GM23338 (cell line): Measurements from ENCODE around the gene GGT6. TPM values are rescaled to one million over a fixed set of nuclear protein-coding genes. Genes with fewer than 3 reads are reported as not detected.

Source experiments
- ATAC-seq: fragments of 200-7000 bp; cut with Tn5 transposase; 3 replicates; pipeline ENCODE4 v1.9.1; 2020
- DNase-seq: peaks from one replicate; pipeline ENCODE4 v3.0.0-alpha.2; 2015; ENCODE audit warnings: low spot score
- H2AFZ ChIP-seq: fragments of 200-600 bp; sonication (generic); 2 replicates; pipeline ENCODE4 v1.8.0; 2016; ENCODE audit warnings: antibody characterized with exemption, mild to moderate bottlenecking, moderate library complexity
- H3F3A ChIP-seq: fragments of 200-600 bp; sonication (generic); replicated peaks from 2 replicates; pipeline ENCODE4 v1.8.0; 2017; ENCODE audit warnings: antibody characterized with exemption, mixed run types, low read depth
- H3K27ac ChIP-seq: fragments of 200-600 bp; sonication (generic); 2 replicates; pipeline ENCODE4 v1.6.1; 2016; ENCODE audit warnings: low read depth
- H3K27me3 ChIP-seq: fragments of 200-600 bp; sonication (generic); 2 replicates; pipeline ENCODE4 v1.8.0; 2016; ENCODE audit warnings: mild to moderate bottlenecking, mixed run types, moderate library complexity; ENCODE audit not compliant: insufficient read depth
- H3K36me3 ChIP-seq: fragments of 200-600 bp; sonication (generic); 2 replicates; pipeline ENCODE4 v1.8.0; 2016; ENCODE audit warnings: mild to moderate bottlenecking; ENCODE audit not compliant: insufficient read depth
- H3K4me1 ChIP-seq: fragments of 200-600 bp; sonication (generic); 2 replicates; pipeline ENCODE4 v1.8.0; 2016; ENCODE audit warnings: mild to moderate bottlenecking, moderate library complexity; ENCODE audit not compliant: insufficient read depth
- H3K4me2 ChIP-seq: fragments of 200-600 bp; sonication (generic); 2 replicates; pipeline ENCODE4 v1.7.1; 2017; ENCODE audit warnings: mixed run types
- H3K4me3 ChIP-seq: fragments of 200-600 bp; sonication (generic); 2 replicates; pipeline ENCODE4 v1.6.1; 2016; ENCODE audit warnings: mixed run types
- H3K79me2 ChIP-seq: fragments of 200-600 bp; sonication (generic); replicated peaks from 2 replicates; pipeline ENCODE4 v1.8.0; 2017; ENCODE audit warnings: mild to moderate bottlenecking; ENCODE audit not compliant: insufficient read depth
- H3K9me2 ChIP-seq: fragments of 200-600 bp; sonication (generic); 2 replicates; pipeline ENCODE4 v1.8.0; 2017; ENCODE audit not compliant: insufficient read depth
- H4K20me1 ChIP-seq: fragments of 200-600 bp; sonication (generic); replicated peaks from 2 replicates; pipeline ENCODE4 v1.8.0; 2017; ENCODE audit warnings: mild to moderate bottlenecking; ENCODE audit not compliant: insufficient read depth
- H3K27ac Mint-ChIP-seq: 2 replicates; pipeline ENCODE4 v1.8.0; 2020; ENCODE audit warnings: inconsistent platforms, mild to moderate bottlenecking, moderate library complexity, mixed read lengths
- H3K27me3 Mint-ChIP-seq: 3 replicates; pipeline ENCODE4 v1.8.0; 2022; ENCODE audit warnings: low read depth, mild to moderate bottlenecking, moderate library complexity, mixed read lengths, inconsistent platforms; ENCODE audit not compliant: insufficient read depth, poor library complexity
- H3K36me3 Mint-ChIP-seq: 3 replicates; pipeline ENCODE4 v1.8.0; 2021; ENCODE audit warnings: low read depth, mild to moderate bottlenecking, inconsistent platforms, moderate library complexity, mixed read lengths
- H3K4me1 Mint-ChIP-seq: 3 replicates; pipeline ENCODE4 v1.8.0; 2020; ENCODE audit warnings: mild to moderate bottlenecking, inconsistent platforms, mixed read lengths
- H3K4me3 Mint-ChIP-seq: 3 replicates; pipeline ENCODE4 v1.8.0; 2021; ENCODE audit warnings: moderate library complexity, mild to moderate bottlenecking, inconsistent platforms, mixed read lengths
- H3K9me3 Mint-ChIP-seq: 3 replicates; pipeline ENCODE4 v1.8.0; 2020; ENCODE audit warnings: moderate library complexity, mild to moderate bottlenecking, inconsistent platforms, mixed read lengths
- JUNB ChIP-seq: IDR thresholded peaks from one replicate; pipeline ENCODE4 v1.6.1; 2016; ENCODE audit warnings: antibody characterized with exemption; ENCODE audit not compliant: unreplicated experiment
- STAT1 ChIP-seq: IDR thresholded peaks from one replicate; pipeline ENCODE4 v1.6.1; 2016; ENCODE audit warnings: antibody characterized with exemption; ENCODE audit not compliant: unreplicated experiment
- polyA plus RNA-seq: library from polyadenylated mRNA; unstranded; fragments of >200 nt; fragmentation: Nextera tagmentation; extraction: Ambion mirVana; gene quantifications from 2 replicates; pipeline ENCODE4 v1.2.1, GENCODE V29; 2016
- total RNA-seq: library from RNA; depleted of rRNA; stranded (reverse); fragments of >200 nt; shearing (Covaris generic); gene quantifications from 2 replicates; pipeline ENCODE4 v1.2.3, GENCODE V29; 2014
- TF ChIP-seq, protein P1 (sequence below): IDR thresholded peaks from one replicate; pipeline ENCODE4 v1.6.1; 2018; ENCODE audit warnings: antibody characterized with exemption; ENCODE audit not compliant: unreplicated experiment
- TF ChIP-seq, protein P2 (sequence below), 2 experiments: fragments of 200-600 bp in 1 of 2; sonication (generic) in 1 of 2; conservative IDR thresholded peaks; 2 replicates each; pipeline versions ENCODE4 v1.5.1 to v1.6.1; 2016 to 2017; ENCODE audit warnings: antibody characterized with exemption in 2 of 2, low read depth in 2 of 2, mild to moderate bottlenecking in 2 of 2, moderate library complexity in 1 of 2

Gene GGT6
- total and polyA plus RNA-seq, 2 experiments from 2014 or later: 0.24 TPM; not detected in 1

DNA sequence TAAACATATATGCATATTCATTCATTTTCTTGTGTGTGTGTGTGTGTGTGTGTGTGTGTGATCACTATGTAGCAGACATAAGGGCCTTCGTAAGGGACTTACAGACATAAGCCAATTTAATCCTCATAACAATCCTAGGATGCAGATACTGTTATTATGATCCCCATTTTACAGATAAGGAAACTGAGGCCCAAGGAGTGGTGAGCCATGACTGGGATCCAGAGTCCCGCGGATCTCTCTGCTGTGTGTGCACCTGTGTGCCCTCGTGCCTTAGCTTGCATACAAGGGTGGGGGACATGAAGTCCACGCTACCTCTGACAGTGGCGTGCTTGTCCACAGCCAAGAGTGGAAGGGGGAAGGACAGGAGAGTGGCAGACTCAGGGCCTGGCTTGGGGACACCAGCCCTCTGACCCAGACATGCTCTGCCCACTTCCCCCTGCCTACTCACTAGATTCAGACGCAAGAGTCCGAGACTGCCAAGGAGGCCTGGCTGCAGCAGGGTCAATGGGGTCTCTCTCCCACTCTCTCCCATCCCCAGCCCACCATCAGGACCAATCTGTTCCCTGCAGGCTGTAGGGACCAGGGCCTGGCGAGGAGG, 14.2 kb upstream of the GGT6 start (continued):
- TF ChIP-seq JUNB (no peak), STAT1 (no peak)
- TF ChIP-seq, protein P1, sequence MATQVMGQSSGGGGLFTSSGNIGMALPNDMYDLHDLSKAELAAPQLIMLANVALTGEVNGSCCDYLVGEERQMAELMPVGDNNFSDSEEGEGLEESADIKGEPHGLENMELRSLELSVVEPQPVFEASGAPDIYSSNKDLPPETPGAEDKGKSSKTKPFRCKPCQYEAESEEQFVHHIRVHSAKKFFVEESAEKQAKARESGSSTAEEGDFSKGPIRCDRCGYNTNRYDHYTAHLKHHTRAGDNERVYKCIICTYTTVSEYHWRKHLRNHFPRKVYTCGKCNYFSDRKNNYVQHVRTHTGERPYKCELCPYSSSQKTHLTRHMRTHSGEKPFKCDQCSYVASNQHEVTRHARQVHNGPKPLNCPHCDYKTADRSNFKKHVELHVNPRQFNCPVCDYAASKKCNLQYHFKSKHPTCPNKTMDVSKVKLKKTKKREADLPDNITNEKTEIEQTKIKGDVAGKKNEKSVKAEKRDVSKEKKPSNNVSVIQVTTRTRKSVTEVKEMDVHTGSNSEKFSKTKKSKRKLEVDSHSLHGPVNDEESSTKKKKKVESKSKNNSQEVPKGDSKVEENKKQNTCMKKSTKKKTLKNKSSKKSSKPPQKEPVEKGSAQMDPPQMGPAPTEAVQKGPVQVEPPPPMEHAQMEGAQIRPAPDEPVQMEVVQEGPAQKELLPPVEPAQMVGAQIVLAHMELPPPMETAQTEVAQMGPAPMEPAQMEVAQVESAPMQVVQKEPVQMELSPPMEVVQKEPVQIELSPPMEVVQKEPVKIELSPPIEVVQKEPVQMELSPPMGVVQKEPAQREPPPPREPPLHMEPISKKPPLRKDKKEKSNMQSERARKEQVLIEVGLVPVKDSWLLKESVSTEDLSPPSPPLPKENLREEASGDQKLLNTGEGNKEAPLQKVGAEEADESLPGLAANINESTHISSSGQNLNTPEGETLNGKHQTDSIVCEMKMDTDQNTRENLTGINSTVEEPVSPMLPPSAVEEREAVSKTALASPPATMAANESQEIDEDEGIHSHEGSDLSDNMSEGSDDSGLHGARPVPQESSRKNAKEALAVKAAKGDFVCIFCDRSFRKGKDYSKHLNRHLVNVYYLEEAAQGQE: no peak
- TF ChIP-seq, protein P2, sequence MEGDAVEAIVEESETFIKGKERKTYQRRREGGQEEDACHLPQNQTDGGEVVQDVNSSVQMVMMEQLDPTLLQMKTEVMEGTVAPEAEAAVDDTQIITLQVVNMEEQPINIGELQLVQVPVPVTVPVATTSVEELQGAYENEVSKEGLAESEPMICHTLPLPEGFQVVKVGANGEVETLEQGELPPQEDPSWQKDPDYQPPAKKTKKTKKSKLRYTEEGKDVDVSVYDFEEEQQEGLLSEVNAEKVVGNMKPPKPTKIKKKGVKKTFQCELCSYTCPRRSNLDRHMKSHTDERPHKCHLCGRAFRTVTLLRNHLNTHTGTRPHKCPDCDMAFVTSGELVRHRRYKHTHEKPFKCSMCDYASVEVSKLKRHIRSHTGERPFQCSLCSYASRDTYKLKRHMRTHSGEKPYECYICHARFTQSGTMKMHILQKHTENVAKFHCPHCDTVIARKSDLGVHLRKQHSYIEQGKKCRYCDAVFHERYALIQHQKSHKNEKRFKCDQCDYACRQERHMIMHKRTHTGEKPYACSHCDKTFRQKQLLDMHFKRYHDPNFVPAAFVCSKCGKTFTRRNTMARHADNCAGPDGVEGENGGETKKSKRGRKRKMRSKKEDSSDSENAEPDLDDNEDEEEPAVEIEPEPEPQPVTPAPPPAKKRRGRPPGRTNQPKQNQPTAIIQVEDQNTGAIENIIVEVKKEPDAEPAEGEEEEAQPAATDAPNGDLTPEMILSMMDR (conservative IDR thresholded peaks at IDR 0.05; ENCODE audit: low read depth in 2 of 2): no peak

DNA sequence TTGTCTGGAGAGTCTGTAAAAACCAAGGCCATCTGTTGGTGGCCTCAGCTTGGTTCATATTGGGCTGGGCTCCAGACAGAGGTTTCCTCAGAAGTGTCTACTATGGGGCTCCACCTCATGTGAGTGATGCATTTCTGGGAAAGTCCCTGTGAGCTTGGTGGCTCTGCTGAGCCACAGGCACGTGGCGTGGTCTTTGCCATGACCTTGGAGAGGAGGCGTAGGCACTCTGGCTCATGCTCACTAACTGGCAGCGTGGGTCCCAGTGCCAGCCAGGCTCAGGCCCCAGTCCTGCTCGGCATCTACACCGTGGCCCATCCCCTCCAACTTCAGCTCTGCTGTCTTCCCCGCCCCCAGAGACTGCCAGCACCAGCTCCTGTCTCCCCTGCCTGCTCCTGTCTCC, 13.3 kb upstream of the GGT6 start:
- Mint-ChIP-seq H3K36me3 (peaks cover 3% of the 10 kb centered on the region; the same call in 1 of the 3 replicates), H3K27ac (no peak overlapping the region), H3K9me3 (peaks cover 5% of the 10 kb centered on the region; the same call in 2 of the 3 replicates), H3K4me3 (no peak overlapping the region), H3K4me1 (peaks cover 37% of the 10 kb centered on the region), H3K27me3 (peaks cover 6% of the 10 kb centered on the region)
- ATAC-seq: no peak
- TF ChIP-seq, protein P1: no peak
- no peak overlapping the region for H3K4me3 ChIP-seq
- H3F3A ChIP-seq: no peaks in the 10 kb centered on the region
- no peaks in the 10 kb centered on the region for H3K9me2 ChIP-seq
- H3K27me3 ChIP-seq: no peaks in the 10 kb centered on the region
- no peak overlapping the region for H3K4me2 ChIP-seq
- H4K20me1 ChIP-seq: no peaks in the 10 kb centered on the region
- no peaks in the 10 kb centered on the region for H3K36me3 ChIP-seq
- peaks cover 22% of the 10 kb centered on the region for H3K4me1 ChIP-seq
- DNase-seq: no peak
- H3K79me2 ChIP-seq: no peaks in the 10 kb centered on the region
- H3K27ac ChIP-seq: no peak overlapping the region
- no peak overlapping the region for H2AFZ ChIP-seq
